HG03571 (cell line): Measurements from ENCODE around the gene SPAG6.
"Not testable (repeated sequence)": the region's sequence is repeated elsewhere in the genome, so short reads cannot be mapped to it uniquely, and the experiment has no call there.

ENCODE experiments used
- ATAC-seq: cut with Tn5 transposase; IDR thresholded peaks from one replicate; pipeline ENCODE4 v1.9.1; 2021; ENCODE audit not compliant: unreplicated experiment

SPAG6 gene

DNA sequence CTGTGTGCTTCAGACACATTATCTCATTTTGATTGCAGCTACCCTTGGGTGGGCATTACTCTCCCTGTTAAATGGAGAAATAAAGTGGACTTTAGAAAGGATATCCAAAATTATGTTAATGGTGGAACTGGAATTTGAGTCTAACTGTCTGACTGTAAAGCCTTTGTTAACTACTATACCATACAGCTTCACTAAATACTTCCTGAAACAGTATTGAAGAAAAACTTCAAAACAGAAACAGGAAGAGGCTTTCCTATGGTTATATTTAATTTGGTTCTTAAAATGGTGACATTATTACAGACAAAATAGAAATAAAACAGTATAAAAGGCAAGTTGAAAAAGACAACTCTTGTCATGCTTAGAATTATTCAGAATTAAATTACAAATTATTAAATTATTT is 25.0 kb downstream of the SPAG6 start:
- ATAC-seq, result no peak

DNA sequence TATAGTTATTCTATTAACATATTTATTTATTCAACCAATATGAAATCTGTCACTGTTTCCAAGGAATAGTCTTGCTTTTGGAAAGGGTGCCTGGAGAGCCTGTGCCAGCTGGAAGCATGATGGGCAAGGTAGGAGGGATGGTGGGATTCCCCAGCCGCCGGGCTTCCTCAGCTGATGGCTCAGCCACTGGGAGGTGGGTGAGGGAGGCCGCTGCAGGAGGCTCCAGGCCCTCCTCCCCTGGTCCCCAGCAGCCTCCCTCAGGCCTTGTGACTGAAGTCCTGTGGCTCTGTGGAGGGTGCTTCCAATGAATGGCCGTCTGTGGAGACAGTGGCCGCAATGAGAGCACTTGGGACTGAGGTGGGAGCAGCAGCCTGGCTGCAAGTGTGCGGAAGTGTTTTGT is 27.0 kb downstream of the SPAG6 start:
- no peak for ATAC-seq

DNA sequence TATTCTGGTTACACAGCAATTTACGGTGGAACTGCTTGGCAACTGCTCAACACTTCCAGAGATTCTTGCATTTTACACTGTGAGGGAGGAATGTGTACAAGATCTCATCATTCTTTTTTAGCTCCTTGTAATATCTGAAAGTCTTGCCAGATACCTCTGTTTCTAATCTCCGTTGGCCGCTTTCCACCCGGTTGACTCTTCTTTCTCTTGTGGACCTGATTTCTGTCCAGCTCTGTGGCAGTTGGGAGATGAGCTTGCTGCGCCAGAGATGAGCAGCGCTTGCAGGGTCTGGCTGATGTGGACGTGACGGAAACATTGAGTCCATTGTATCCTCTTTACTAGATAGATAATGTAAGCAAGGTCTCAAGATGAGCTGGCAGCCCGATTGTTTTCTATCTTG is 27.6 kb downstream of the SPAG6 start:
- no peak for ATAC-seq

DNA sequence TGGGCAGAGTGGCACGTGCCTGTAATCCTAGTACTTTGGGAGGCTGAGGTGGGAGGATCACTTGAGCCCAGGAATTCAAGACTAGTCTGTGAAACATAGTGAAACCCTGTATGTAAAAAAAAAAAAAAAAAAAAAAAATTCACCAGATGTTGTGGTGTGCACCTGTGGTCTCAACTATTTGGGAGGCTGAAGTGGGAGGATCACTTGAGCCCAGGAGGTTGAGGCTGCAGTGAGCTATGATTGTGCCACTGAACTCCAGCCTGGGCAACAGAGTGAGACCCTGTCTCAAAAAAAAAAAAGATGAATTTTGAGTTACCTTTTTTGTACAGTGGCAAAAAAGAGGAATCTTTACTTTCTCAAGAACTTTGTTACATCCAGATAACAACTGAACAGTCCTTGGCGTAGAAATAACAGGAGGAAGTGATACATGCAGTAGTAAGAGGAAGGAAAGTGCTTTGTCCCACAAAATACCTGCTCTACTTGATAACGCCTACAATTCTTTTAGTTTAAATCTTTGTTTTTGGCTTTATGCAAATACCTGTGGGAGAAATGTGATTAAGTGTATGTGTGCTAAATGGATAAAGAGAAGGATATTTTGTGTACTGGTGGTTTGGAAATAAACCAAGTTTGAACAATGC is 29.3 kb downstream of the SPAG6 start:
- no peak for ATAC-seq

DNA sequence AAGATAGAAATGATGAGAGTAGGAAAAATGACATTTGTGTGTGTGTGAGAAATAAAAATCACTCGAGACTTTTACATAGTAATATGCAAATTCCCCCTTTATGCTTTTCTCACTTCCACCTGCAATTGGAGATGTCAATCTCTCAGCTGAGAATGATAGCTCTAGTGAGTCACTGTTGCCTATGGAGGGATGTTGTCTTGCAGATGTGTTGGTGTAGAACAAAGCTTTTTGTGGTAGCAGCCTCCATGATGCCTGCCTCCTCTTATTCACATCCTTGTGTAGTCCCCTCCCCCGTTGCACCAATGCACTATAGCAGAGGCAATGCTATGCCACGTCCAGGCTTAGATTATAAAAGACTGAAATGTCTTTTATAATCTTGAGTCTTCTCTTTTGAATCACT is 33.8 kb downstream of the SPAG6 start:
- peak; percentile 51 for ATAC-seq

DNA sequence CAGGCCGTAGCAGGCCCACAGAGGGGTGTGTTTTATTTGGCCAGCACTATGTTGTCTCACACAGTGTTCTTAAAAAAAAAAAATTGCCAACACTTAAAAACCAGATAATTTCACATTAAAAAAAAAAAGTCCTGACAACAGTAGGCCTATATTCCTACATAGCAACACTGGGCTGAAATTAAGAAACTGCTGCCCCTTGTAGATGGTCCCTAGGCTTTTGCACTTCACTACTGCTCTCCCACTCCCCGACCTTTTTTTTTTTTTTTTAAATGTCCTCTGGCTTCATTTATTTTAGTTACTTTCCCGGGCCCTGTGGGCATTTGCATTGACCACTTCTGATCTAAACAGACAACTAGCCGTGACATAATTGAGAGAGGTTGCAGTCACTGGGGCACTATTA is 36.0 kb downstream of the SPAG6 start:
- no peak for ATAC-seq

DNA sequence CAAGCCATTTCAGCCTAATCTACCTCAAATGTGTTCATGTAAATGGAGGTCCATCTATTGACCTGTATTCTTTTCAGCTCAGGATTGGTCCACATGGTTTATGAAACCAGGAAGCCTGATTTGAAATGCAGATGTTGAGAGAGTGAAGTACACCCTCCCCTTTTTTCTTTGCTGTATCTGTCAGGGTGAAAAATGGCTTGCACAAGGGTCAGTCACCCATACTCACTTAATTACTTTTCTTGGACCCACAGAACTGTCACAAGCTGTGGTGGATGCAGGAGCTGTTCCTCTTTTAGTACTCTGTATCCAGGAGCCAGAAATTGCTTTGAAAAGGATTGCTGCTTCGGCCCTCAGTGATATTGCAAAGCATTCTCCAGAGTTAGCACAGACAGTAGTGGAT is 41.2 kb downstream of the SPAG6 start:
- no peak for ATAC-seq

DNA sequence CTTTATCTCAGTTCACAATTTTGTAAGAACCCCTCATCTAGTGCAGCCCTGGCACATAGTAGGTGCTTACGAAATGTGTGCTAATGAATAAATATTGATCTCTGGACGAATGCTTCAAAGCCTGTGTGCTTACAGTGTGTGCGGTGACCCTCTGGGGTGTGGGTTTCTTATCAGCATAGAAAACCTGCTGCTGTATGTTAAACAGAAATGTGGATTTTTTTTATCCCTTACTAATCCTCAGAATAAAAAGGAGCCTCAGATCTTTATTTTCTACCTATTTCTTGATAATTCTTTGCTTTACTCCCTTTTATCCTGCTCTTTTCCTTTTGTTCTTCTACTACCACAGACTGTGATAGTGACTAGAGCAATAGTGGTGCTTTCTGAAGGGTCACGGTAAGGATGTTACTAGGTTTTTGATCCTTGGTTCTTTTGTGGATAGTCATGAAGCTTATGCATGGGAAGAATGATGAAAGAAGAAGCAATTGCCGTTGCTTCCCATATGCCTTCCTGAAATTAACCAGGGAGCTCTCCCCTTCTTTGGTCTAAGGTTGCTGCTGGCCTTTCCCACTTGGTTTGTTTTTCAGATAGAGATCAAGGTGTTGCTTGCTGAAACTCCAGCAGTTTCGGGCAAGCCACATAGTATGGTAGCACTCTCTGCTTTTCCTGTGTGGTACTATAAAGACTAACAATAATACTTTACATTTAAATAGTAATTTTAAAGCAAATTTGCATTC is 44.7 kb downstream of the SPAG6 start:
- ATAC-seq, result no peak

DNA sequence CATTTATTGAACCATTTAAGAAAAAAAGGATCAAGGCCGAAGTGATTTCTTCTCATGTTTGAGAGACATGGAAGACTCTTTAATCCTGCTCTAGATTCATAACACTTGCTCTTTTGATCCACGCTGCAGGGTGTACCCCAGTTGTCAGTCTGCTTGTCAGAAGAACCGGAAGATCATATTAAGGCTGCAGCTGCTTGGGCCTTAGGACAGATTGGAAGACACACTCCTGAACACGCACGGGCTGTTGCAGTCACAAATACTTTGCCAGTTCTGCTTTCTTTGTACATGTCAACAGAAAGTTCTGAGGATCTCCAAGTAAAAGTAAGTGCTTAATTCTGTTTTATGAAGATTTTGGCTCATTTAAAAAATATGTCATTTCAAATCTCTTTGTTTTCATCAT is 46.3 kb downstream of the SPAG6 start:
- ATAC-seq, result no peak

DNA sequence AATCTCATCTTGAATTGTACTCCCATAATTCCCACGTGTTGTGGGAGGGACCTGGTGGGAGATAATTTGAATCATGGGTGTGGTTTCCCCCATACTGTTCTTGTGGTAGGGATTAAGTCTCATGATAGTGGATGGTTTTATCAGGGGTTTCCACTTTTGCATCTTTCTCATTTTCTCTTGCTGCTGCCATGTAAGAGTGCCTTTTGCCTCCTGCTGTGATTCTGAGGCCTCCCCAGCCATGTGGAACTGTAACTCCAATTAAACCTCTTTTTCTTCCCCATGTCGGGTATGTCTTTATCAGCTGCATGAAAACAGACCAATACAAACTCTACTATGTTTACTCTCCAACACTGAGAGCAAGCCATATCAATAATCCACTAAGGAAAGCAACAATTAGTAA is 50.9 kb downstream of the SPAG6 start:
- not testable (repeated sequence) for ATAC-seq

DNA sequence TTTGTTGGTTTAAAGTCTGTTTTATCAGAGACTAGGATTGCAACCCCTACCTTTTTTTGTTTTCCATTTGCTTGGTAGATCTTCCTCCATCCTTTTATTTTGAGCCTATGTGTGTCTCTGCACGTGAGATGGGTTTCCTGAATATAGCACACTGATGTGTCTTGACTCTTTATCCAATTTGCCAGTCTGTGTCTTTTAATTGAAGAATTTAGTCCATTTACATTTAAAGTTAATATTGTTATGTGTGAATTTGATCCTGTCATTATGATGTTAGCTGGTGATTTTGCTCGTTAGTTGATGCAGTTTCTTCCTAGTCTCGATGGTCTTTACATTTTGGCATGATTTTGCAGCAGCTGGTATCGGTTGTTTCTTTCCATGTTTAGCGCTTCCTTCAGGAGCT is 61.6 kb downstream of the SPAG6 start:
- ATAC-seq, result not testable (repeated sequence)

DNA sequence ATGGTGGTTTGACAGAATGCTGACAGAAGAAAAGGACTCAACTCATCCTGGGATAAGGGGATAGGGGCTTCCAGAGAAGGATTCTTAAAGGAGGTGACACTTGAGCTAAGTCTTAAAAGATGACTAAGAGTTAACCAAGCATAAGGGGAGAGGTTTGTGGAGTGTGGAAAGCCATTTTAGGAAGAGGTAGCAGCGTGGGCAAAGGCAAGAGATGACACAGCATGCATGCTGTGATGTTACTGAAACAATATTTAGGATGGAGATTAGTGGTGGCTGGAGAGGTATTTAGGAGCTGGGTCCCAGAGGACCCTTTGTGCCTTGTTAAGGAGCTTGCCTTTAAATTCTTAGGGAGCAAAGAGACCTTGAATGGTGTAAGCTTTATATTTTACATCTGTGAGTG is 65.1 kb downstream of the SPAG6 start:
- no peak for ATAC-seq

DNA sequence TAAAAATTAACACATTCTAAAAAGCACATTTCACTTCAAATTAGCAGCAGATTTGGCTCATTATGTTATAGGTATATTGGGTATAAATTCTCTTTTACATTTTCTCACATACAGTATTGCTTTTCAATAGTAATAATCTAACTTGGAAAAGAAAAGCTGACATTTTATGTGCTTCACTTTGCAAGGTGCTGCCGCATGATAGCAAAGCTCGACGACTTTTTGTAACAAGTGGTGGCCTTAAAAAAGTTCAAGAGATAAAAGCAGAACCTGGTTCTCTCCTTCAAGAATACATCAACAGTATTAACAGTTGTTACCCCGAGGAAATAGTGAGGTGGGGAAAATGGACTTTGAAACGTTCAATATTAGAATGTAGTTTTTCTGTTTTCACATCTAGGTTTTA is 65.5 kb downstream of the SPAG6 start:
- no peak for ATAC-seq

DNA sequence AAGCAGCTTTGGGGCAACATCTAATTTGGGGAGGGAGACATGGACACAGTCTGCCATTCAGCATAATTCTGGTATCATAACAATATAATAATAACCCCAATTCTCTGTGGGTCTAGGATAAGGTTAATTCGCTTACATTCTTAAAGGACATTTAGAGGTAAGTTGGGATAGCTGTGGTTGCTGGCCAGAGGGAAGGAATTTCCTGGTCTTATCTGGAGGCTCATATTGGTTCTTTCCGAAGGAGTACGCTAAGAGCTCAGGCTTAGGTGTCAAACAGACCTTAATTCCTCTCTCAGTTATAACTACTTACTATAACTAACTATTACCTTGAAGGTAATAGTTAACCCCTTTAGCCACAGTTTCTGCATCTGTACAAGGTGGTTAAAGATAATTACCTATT is 68.8 kb downstream of the SPAG6 start:
- no peak for ATAC-seq

DNA sequence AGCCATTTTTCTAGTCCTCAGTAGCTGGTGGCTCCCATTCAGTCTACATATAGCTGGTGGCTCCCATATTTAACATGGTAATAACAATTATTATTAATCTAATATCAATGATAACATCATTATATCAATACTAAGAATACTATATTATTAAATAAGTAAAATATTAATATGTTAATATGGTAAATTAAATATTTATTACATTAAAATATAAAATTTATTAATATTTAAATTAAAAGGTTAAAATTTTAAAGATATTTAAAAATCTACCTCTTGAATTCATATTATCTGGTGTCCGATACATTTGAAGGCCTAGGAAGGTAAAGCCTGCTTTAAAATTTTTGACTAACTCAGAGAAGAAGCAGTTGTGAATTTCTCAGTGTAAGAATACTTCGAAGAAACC is 69.8 kb downstream of the SPAG6 start:
- ATAC-seq, result no peak

DNA sequence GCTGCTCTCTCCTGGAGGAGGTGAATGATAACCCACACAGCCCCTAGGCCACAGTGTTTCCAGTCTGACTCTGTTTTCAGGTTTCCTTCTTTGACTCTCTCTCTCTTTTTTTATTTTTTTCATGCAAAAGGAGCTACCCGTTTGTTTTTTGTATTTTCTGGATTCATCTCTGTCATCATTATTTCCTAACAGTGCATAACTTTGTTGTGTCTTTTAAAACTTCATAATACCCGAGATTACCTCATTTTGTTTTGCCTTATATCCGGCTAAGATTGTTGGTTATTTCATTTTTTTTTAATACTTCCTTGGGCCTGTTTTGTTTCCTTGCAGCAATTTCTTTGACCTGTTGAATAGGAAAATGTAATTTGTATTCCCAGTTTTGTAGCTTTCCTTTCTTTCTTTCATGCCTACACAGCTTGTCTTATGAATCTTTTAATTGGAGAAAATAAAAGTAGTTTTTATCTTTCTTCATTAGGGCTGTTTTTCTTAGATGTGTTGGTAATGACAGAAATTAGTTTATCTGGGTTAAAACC is 72.5 kb downstream of the SPAG6 start:
- ATAC-seq, result no peak

DNA sequence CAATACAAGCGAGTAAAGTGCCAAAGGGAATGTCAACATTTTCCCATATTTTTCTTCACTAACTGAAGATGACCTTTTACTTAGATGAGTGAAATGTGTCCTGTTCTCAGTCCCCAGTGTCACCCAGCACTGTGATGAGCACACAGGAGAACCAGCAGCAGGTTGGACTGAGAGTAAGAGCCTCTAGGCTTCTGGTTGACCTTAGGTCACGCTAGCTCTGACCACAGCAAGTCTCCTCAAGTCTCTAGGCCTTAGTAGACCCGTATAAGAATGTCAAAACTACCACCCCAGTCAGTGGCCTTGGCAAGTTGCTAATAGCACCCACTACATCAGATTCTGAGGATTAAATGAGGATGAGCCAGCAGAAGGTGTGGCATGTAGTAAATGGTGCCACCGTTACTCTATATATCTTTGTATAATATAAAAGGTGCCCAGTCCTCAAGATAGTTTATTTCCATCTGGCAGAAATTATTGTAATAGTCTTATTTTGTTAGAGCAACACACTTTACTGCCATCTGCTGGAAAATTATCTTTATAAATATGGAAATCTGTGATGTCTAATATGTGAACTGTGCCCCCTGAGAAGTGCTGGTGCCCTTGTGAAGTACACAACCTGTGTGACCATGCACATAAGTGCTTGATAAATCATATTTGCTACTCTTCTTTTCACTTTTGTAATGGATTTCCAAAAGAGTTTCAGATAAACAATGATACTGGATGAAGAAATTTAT is 75.7 kb downstream of the SPAG6 start:
- ATAC-seq, result no peak

DNA sequence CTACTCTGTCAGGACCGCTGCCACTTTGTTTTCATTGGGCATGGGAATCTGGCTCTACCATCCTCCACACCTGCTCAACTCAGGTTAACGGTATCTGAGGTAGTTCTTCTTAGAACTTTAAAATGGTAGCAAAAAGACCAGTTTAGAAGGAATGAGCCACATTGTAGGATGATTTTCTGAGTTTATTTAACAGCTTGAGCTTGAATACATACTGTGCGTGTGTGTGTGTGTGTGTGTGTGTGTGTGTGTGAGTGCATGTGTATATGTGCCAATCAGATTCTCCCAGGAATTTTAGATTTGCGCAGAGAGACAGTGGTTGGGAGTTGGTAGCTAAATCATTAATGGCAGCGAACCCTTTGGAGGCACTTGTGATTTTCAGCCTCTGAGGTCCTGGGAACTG is 81.4 kb downstream of the SPAG6 start:
- ATAC-seq, result no peak

DNA sequence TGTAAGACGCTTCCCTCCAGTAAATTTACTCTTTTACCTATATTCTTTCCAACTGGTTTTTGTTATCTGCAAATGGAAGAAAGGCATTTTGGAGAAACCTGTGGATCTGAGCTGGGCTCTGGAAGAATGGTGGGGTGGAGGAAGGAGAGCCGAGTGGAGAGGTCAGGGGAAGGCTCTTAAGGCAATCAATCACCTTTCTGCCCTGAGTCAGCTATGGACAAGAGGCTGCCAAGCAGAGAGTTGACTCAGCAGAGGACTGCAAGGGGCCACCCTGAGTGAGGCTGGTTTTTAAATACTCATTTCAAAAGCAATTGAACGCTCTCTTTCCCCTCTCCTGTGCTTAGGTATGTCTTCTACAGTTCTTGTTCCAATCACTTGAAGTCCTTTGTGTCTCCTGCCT is 81.8 kb downstream of the SPAG6 start:
- ATAC-seq, result no peak

DNA sequence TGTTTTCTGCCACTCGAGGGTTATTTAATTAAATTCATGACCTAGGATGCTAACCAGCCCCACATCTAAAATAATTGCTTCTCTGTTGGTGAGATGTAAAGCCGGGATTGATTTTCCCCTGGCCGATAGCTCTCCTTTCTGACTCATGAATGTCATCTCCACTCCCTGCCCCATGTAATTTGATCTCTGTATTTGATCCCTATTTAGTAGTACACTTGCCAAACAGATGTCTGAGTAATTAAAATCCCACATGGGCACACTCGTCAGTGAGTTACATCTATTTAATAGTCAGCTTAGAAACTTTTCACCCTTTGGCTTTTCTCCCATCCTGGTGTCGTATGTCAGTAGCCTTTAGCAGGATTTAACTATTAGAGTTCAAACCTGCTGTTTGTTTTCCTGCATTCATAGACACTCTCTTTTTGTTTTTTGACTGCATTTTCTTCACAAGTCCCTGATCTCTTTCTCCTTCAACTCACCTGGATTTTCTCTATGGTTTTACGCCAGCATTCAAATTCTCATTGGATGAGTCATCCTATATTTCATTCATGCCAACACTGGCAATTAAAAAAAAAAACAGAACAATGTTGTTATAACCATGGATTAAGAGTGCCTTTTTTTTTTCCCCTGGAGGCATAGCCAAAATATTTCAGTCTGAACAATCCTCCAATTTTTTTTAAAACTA is 82.7 kb downstream of the SPAG6 start:
- no peak for ATAC-seq

DNA sequence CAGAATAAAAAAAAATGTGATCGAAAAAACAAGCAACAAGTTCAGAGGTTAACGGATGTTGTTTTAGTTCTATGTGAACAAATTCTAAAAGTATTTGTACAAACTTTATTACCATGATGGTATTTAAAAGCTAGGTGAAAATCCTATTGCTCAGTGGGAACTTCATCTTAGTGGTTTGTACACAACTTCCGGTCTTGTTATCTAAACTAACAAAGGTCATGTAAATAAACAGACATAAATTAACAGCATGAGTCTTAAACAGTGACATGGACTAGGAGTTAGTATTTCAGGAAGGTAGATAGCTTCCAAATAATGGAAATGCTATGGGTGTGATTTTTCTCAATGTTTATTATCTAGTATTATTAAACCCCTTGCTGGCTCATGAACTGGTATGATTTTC is 83.8 kb downstream of the SPAG6 start:
- ATAC-seq, result no peak
